ENCODE data around the gene TEAD1. TPM values are rescaled to one million over a fixed set of nuclear protein-coding genes. Genes with fewer than 3 reads are reported as not detected.

TEAD1 gene
- total RNA-seq, 1 experiment from 2014 or later, result 102 TPM

GRCh38 chr11:12789054-12789453 lies 114.8 kb downstream of the TEAD1 start:
- no peak overlapping the region for H3K27ac ChIP-seq (ENCODE audit: low read length)
- H3K4me3 ChIP-seq (ENCODE audit: low read depth in 2 of 2, low read length in 2 of 2), result no peak overlapping the region
- ATAC-seq, result no peak
- H3K27me3 ChIP-seq (ENCODE audit: control insufficient read depth, insufficient read depth, low read length), result no peaks in the 10 kb centered on the region
- H3K9me3 ChIP-seq (ENCODE audit: control insufficient read depth, insufficient read depth, low read depth, low read length), result no peaks in the 10 kb centered on the region
- no peaks in the 10 kb centered on the region for H3K36me3 ChIP-seq (ENCODE audit: control insufficient read depth, insufficient read depth, low read length)
- H3K4me1 ChIP-seq (ENCODE audit: control insufficient read depth, insufficient read depth, low read length), result no peaks in the 10 kb centered on the region
- intact Hi-C loops (cut with micrococcal nuclease; ENCODE audit: unreplicated experiment), result no loop called here
- DNase-seq (ENCODE audit: low read depth, low spot score), result no peak
- TF ChIP-seq POLR2AphosphoS5 (IDR thresholded peaks at IDR 0.05; ENCODE audit: low read depth, low read length), result no peak
- TF ChIP-seq CTCF (IDR thresholded peaks at IDR 0.05), result no peak
- TF ChIP-seq, protein P1, sequence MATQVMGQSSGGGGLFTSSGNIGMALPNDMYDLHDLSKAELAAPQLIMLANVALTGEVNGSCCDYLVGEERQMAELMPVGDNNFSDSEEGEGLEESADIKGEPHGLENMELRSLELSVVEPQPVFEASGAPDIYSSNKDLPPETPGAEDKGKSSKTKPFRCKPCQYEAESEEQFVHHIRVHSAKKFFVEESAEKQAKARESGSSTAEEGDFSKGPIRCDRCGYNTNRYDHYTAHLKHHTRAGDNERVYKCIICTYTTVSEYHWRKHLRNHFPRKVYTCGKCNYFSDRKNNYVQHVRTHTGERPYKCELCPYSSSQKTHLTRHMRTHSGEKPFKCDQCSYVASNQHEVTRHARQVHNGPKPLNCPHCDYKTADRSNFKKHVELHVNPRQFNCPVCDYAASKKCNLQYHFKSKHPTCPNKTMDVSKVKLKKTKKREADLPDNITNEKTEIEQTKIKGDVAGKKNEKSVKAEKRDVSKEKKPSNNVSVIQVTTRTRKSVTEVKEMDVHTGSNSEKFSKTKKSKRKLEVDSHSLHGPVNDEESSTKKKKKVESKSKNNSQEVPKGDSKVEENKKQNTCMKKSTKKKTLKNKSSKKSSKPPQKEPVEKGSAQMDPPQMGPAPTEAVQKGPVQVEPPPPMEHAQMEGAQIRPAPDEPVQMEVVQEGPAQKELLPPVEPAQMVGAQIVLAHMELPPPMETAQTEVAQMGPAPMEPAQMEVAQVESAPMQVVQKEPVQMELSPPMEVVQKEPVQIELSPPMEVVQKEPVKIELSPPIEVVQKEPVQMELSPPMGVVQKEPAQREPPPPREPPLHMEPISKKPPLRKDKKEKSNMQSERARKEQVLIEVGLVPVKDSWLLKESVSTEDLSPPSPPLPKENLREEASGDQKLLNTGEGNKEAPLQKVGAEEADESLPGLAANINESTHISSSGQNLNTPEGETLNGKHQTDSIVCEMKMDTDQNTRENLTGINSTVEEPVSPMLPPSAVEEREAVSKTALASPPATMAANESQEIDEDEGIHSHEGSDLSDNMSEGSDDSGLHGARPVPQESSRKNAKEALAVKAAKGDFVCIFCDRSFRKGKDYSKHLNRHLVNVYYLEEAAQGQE (IDR thresholded peaks at IDR 0.05; ENCODE audit: insufficient read depth in 1 of 2, low read depth in 2 of 2, low read length in 1 of 2), result no peak
- no peak for TF ChIP-seq TCF7L2 (IDR thresholded peaks at IDR 0.05; ENCODE audit: low read depth, low read length)
- TF ChIP-seq SIN3A (IDR thresholded peaks at IDR 0.05; ENCODE audit: borderline replicate concordance, insufficient read depth, low read depth, low read length), result no peak
- in situ Hi-C loops (cut with HindIII; ENCODE audit: low pct_unique_long_range_greater_than_20kb, low sequenced_read_pairs), result no loop called here
- no TSS peak for BruUV-seq (replicated peaks)
- ChIA-PET POLR2A (no interaction called here), CTCF (interaction anchor here (0.5 kb wide), 1 partner anchor 52 kb away, joined by 4 read pairs; no protein-coding TSS in a partner anchor)

GRCh38 chr11:12789596-12790215 lies 115.5 kb downstream of the TEAD1 start:
- intact Hi-C loops (cut with micrococcal nuclease; ENCODE audit: unreplicated experiment) (no loop called here), in situ Hi-C loops (cut with HindIII; ENCODE audit: low pct_unique_long_range_greater_than_20kb, low sequenced_read_pairs) (no loop called here)
- TF ChIP-seq, protein P1 (IDR thresholded peaks at IDR 0.05; ENCODE audit: insufficient read depth in 1 of 2, low read depth in 2 of 2, low read length in 1 of 2), result no peak
- no peak for TF ChIP-seq POLR2AphosphoS5 (IDR thresholded peaks at IDR 0.05; ENCODE audit: low read depth, low read length)
- TF ChIP-seq TCF7L2 (IDR thresholded peaks at IDR 0.05; ENCODE audit: low read depth, low read length), result no peak
- no peak for TF ChIP-seq CTCF (IDR thresholded peaks at IDR 0.05)
- TF ChIP-seq SIN3A (IDR thresholded peaks at IDR 0.05; ENCODE audit: borderline replicate concordance, insufficient read depth, low read depth, low read length), result no peak
- Histone ChIP-seq H3K27ac (ENCODE audit: low read length) (no peak overlapping the region), H3K9me3 (ENCODE audit: control insufficient read depth, insufficient read depth, low read depth, low read length) (no peaks in the 10 kb centered on the region), H3K36me3 (ENCODE audit: control insufficient read depth, insufficient read depth, low read length) (no peaks in the 10 kb centered on the region), H3K27me3 (ENCODE audit: control insufficient read depth, insufficient read depth, low read length) (no peaks in the 10 kb centered on the region), H3K4me3 (ENCODE audit: low read depth in 2 of 2, low read length in 2 of 2) (no peak overlapping the region), H3K4me1 (ENCODE audit: control insufficient read depth, insufficient read depth, low read length) (no peaks in the 10 kb centered on the region)
- ChIA-PET CTCF (interaction anchor here (0.5 kb wide), 1 partner anchor 53 kb away, joined by 4 read pairs; no protein-coding TSS in a partner anchor), POLR2A (no interaction called here)
- ATAC-seq, result peak; percentile 47; the same call in 1 of the 2 replicates
- BruUV-seq (replicated peaks), result no TSS peak
- DNase-seq (ENCODE audit: low read depth, low spot score), result no peak
